ENCODE data around the gene KRT80.

The KRT80 gene

GRCh38 chr12:52151153-52151836 lies 40.5 kb downstream of the KRT80 start:
- no peak for DNase-seq

- no peak for DNase-seq
These were observed 42.1 kb downstream of the KRT80 start for GRCh38 chr12:52149651-52150241.

GRCh38 chr12:52149182-52149641 lies 42.6 kb downstream of the KRT80 start:
- DNase-seq, result no peak

- no peak for DNase-seq
These were observed 43.2 kb downstream of the KRT80 start for GRCh38 chr12:52148464-52149181.

- DNase-seq, result no peak
These were observed 43.8 kb downstream of the KRT80 start for GRCh38 chr12:52147964-52148463.

GRCh38 chr12:52147367-52147963 lies 44.3 kb downstream of the KRT80 start:
- no peak for DNase-seq

GRCh38 chr12:52146822-52147366 lies 44.9 kb downstream of the KRT80 start:
- no peak for DNase-seq

GRCh38 chr12:52146089-52146821 lies 45.6 kb downstream of the KRT80 start:
- DNase-seq, result no peak

- no peak for DNase-seq
These were observed 46.4 kb downstream of the KRT80 start for GRCh38 chr12:52145228-52146088.

- DNase-seq, result no peak
These were observed 47.1 kb downstream of the KRT80 start for GRCh38 chr12:52144512-52145227.

GRCh38 chr12:52142431-52142830 lies 49.4 kb downstream of the KRT80 start:
- DNase-seq, result no peak

- DNase-seq, result no peak
These were observed 49.9 kb downstream of the KRT80 start for GRCh38 chr12:52141875-52142274.

GRCh38 chr12:52141306-52141705 lies 50.5 kb downstream of the KRT80 start:
- DNase-seq, result no peak

GRCh38 chr12:52139579-52140062 lies 52.2 kb downstream of the KRT80 start:
- peak in 1 of 2 experiments; percentile 32 for DNase-seq

GRCh38 chr12:52139147-52139546 lies 52.7 kb downstream of the KRT80 start:
- DNase-seq, result no peak

GRCh38 chr12:52137746-52138145 lies 54.1 kb downstream of the KRT80 start:
- DNase-seq, result no peak

- DNase-seq, result no peak
These were observed 59.1 kb downstream of the KRT80 start for GRCh38 chr12:52132754-52133161.

GRCh38 chr12:52130711-52131110 lies 61.1 kb downstream of the KRT80 start:
- DNase-seq, result no peak

- no peak for DNase-seq
These were observed 63.9 kb downstream of the KRT80 start for GRCh38 chr12:52127683-52128450.

All from activated CD4-positive, alpha-beta T cell treated with anti-CD3 and anti-CD28 coated beads, Interleukin-2, amount 50 U/mL, for 4 hours (primary cell).